NCI-H187 treated with DMSO at 0.1 percent for 48 hours (cell line): Measurements from ENCODE around the gene MRPL2.
"Not testable (repeated sequence)": the region's sequence is repeated elsewhere in the genome, so short reads cannot be mapped to it uniquely, and the experiment has no call there.

ENCODE experiments used
- DNase-seq: peaks from one replicate; lab custom pipeline; 2025; lab: John Stamatoyannopoulos, UW

The MRPL2 gene

GRCh38 chr6:43052842-43053544, 6.2 kb downstream of the MRPL2 start:
- DNase-seq, result no peak

GRCh38 chr6:43052225-43052841, 6.9 kb downstream of the MRPL2 start:
- DNase-seq, result no peak

- DNase-seq, result no peak
Observed at GRCh38 chr6:43050981-43051380, 8.3 kb downstream of the MRPL2 start.

- DNase-seq, result no peak
Observed at GRCh38 chr6:43047998-43048397, 11.2 kb downstream of the MRPL2 start.

GRCh38 chr6:43045371-43045930, 13.8 kb downstream of the MRPL2 start:
- no peak for DNase-seq

- DNase-seq, result no peak
Observed at GRCh38 chr6:43043310-43043709, 15.9 kb downstream of the MRPL2 start.

GRCh38 chr6:43041475-43041874, 17.8 kb downstream of the MRPL2 start:
- DNase-seq, result not testable (repeated sequence)

- DNase-seq, result no peak
Observed at GRCh38 chr6:43040542-43041257, 18.5 kb downstream of the MRPL2 start.

GRCh38 chr6:43038727-43039126, 20.5 kb downstream of the MRPL2 start:
- DNase-seq, result no peak

GRCh38 chr6:43037706-43038105, 21.5 kb downstream of the MRPL2 start:
- no peak for DNase-seq

- DNase-seq, result no peak
Observed at GRCh38 chr6:43037197-43037596, 22.0 kb downstream of the MRPL2 start.

GRCh38 chr6:43036712-43037111, 22.5 kb downstream of the MRPL2 start:
- no peak for DNase-seq

- DNase-seq, result no peak
Observed at GRCh38 chr6:43035495-43036194, 23.6 kb downstream of the MRPL2 start.

GRCh38 chr6:43034190-43034525, 25.1 kb downstream of the MRPL2 start:
- no peak for DNase-seq

- DNase-seq, result no peak
Observed at GRCh38 chr6:43033496-43034189, 25.6 kb downstream of the MRPL2 start.

GRCh38 chr6:43032326-43032725, 26.9 kb downstream of the MRPL2 start:
- DNase-seq, result no peak

GRCh38 chr6:43029120-43029519, 30.1 kb downstream of the MRPL2 start:
- no peak for DNase-seq

GRCh38 chr6:43026365-43026764, 32.9 kb downstream of the MRPL2 start:
- no peak for DNase-seq

GRCh38 chr6:43024436-43024835, 34.8 kb downstream of the MRPL2 start:
- no peak for DNase-seq

GRCh38 chr6:43021270-43022047, 37.8 kb downstream of the MRPL2 start, which contains the start of gene RRP36:
RRP36 (plus strand) TSS chr6:43021623; CDS start chr6:43021655, 32 bp downstream.
- no peak for DNase-seq

- DNase-seq, result no peak
Observed at GRCh38 chr6:43020847-43021246, 38.4 kb downstream of the MRPL2 start.
